Measurements from ENCODE around the gene AMIGO1.

Gene AMIGO1

DNA sequence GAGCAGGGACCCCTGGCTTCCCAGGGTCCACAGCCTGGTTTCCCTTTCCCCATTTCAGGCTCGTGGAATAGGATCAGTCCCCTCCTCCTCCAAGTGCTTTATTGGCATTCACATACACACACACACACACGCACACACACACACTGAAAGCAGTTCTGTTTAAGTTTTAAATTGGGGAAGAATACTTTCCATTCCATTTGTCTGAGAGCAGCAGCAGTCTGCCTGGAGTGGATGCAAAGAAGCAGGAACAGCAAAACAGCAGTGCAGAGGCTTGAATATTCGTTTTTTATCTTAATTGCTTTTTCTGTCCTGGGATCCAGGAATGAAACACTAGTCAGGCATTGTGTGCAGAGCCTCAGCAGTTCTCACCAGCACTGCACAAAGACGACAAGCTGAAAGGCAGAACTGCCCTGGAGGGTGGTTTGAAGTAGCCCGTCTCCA is 8.6 kb downstream of the AMIGO1 start:
- DNase-seq: no peak

GRCh38 chr1:109499661-109500536 is 9.6 kb downstream of the AMIGO1 start:
- peak; percentile 75 for DNase-seq

DNA sequence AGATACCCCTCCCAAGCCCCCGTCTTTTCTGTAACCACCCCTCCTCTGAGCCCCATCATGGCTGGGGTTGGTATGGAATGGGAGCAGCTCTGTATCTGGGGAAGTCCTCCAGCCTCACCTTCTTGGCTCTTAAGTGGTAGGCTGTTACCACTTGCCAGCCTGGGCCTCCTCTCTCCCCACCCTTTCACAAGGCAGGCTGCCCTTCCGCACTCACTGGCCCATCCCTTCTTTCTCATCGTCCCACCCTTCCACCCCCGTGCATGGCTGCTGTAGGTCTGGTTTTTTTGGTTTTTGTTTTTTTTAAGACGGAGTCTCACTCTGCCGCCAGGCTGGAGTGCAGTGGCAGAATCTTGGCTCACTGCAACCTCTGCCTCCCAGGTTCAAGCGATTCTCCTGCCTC is 10.4 kb downstream of the AMIGO1 start:
- DNase-seq: no peak

DNA sequence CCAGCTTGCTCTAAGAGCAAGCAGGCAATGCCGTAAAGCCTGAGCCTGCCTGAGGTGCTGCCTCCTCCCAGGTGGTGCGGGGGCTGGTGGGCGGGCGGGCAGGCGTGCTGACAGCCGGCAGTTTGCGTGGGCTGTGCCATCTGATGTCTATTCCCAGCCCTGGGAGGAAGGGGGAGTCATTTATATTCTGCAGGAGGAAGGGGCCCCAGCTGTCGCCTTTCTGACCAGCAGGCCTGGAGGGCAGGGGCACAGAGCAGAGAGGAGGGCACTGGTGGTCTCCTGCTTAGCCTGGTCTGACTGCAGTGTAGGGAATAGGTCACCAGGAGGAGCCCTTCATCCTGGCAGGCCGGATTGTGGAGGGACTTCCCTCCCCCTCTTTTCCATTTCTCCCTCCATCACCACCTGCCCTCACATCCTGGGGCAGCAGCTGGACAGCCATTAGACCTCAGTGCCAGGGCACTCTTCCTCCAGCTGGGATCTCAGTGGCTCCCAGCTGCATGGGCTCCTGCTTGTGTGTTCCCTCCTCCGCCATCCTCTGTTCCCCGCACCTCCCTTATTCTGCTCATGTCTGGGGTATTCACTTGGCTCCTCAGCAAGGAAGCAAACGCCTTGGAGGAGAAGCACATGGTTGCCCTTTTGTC is 11.2 kb downstream of the AMIGO1 start:
- DNase-seq: peak; percentile 86

GRCh38 chr1:109497449-109498160 is 11.9 kb downstream of the AMIGO1 start:
- no peak for DNase-seq

GRCh38 chr1:109495738-109496137 is 13.8 kb downstream of the AMIGO1 start:
- no peak for DNase-seq

- peak; percentile 95 for DNase-seq
Measured at GRCh38 chr1:109493805-109494539, 15.6 kb downstream of the AMIGO1 start, which contains the start of gene CYB561D1. CYB561D1 (plus strand) TSS chr1:109494094; CDS start chr1:109494140, 46 bp downstream.

- DNase-seq: no peak
Measured at GRCh38 chr1:109493227-109493626, 16.3 kb downstream of the AMIGO1 start.

DNA sequence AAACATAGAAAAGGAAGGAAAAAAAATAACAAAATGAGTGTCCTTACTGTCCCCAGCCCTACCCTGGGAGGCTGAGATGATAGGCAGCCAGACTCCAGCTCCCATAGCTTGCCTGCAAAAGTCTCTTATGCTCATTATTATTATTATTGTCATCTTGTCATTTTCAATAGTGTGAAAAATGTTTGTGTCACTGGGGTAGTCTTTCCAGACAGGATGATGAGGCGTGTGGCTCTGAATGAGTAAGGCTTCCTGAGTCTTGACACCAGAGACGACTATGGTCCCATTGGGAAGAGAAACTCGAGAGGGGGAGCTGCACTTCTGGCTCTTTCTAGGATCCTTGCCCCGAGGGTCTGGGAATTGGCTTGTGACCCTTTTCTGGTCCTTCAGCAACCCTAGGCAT is 16.7 kb downstream of the AMIGO1 start:
- no peak for DNase-seq

GRCh38 chr1:109491372-109491771 is 18.2 kb downstream of the AMIGO1 start:
- no peak for DNase-seq

- no peak for DNase-seq
Measured at GRCh38 chr1:109490934-109491302, 18.6 kb downstream of the AMIGO1 start.

DNA sequence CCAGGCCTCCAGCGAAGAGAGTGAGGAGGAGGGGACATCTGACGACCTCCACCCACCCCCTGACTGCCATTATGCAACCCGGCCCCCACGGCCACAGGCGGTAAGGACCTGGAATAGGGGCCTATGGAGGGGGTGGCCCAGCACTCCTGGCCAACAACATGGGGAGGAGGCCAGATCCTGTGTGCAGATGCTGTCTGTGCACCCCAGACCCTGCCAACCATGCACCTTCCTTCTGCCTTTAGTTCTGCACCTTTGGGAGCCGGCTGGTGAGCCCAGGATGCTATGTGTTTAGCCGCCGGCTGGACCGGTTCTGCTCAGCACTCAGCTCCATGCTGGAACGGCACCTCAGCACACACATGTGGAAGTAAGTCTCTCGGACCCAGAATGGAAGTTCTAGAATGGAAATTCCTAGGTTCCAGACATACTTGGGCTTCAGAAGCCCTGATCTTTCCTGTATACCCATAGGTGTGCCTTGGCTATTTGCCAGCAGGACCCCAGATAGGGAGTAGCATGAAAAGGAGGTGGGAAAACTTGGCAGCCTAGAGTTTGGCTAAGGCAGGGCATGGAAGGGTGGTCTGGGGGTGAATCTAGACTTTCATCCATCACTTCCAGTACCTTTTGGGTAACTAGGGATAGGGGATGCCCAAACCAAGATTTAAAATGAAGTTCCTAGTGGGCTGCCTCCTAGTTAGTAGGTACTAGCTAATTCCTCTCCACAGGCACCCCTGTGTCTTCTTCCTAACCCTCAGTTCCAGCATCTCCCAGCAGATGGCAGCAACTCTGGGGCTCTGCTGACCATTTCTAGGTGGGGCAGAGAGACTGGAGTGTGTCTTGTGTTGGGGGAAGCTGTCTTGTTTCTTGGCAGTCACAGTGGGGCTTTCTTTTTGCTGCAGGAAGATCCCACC is 19.2 kb downstream of the AMIGO1 start:
- peak; percentile 77 for DNase-seq

- DNase-seq: no peak
Measured at GRCh38 chr1:109488696-109489095, 20.8 kb downstream of the AMIGO1 start.

- peak; percentile 35 for DNase-seq
Measured at GRCh38 chr1:109488201-109488600, 21.3 kb downstream of the AMIGO1 start.

DNA sequence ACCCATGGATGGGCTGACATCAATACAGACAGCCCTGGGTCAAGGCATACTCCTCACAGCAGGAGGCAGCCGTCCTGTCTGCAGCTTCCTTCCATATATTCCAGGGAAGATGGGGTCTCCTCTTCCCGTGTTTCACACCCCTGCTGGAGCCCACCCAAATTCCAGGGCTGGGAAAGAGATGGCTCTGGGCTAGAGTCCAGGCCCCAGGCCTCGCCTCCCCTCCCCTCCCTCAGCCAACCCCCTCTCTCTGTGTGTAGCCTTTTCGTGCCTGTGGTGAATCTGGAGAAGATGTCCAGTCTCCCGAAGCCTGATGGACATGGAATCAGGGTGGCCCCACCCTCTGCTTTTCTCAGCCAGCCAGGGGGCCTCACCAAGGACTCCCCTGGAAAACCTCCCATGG is 22.3 kb downstream of the AMIGO1 start:
- no peak for DNase-seq

DNA sequence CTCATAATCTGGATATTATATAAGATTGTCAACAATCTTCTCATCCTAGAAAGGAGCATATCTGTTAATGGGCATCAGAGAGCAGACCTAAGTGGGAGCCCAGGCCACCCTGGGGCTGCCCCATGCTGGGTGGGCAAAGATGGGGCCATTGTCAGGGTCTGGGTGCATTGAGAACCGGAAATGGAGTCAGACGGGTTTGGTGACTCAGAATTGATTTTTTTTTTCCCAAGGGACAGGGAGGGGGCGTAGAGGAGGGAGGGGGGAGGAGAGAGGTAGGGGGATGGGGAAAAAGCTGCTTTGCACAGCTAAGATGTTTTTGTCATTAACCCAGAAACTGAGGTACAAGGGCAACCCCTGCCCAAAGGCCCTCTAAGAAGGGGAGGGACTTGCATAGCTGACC is 24.5 kb downstream of the AMIGO1 start:
- peak; percentile 15 for DNase-seq

- DNase-seq: peak; percentile 51
Measured at GRCh38 chr1:109484519-109484975, 25.0 kb downstream of the AMIGO1 start.

- DNase-seq: peak; percentile 96
Measured at GRCh38 chr1:109483672-109484518, 25.6 kb downstream of the AMIGO1 start, which contains the start of gene ATXN7L2. ATXN7L2 (plus strand) TSS chr1:109483905; CDS start chr1:109483954, 49 bp downstream.

DNA sequence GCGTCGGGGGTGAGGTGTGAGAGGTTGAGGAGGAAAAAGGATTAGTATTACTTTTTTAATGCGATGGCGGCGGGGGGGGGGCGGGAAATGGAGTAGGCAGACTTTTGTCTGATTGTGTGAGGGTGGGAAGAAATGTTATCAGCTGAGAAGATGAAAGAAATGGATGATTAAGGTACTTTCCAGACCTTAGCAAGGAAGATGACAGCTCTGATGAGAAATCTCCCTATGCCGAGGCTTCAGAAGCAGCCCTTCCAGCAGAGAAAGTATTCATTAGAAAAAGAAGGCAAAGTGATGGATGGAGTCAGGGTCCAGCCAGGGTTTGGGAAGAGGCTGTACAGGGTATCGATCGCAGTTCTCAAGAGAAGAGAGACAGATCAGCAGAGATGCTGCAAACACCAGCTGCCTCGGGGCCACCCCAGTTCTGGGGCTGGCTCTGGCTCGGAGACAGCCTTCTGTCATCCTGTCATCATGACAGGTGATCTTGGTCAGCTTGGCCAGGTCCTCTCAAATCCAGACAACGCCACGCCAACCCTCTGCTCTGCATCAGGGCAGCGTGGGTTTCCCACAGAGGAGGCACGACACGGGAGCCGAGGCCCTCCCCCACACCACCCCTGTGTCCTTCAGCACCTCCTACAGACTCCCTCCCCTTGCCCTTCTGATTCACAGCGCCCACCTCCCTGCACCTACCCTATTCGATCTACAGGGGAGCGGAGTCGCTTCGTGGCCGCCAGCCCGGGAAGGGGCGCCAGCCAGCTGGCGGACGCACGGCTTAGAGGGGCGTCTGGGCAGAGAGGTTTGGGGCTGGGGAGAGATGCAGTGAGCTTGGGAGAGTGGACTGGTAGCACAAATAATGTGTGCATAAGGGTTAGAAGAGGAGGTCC is 26.5 kb downstream of the AMIGO1 start:
- DNase-seq: peak; percentile 69

Data from DMS53 (cell line).